ENCODE data around the gene COL13A1.

COL13A1 gene

GRCh38 chr10:69818676-69819239, 17.1 kb downstream of the COL13A1 start:
- ChIA-PET CTCF (interaction anchor here (0.7 kb wide), 1 partner anchor 117 kb away, joined by 3 read pairs; no protein-coding TSS in a partner anchor), POLR2A (ENCODE audit: low non-redundant PET) (no interaction called here)
- H3K27ac ChIP-seq, result no peak overlapping the region
- TF ChIP-seq, protein P1, sequence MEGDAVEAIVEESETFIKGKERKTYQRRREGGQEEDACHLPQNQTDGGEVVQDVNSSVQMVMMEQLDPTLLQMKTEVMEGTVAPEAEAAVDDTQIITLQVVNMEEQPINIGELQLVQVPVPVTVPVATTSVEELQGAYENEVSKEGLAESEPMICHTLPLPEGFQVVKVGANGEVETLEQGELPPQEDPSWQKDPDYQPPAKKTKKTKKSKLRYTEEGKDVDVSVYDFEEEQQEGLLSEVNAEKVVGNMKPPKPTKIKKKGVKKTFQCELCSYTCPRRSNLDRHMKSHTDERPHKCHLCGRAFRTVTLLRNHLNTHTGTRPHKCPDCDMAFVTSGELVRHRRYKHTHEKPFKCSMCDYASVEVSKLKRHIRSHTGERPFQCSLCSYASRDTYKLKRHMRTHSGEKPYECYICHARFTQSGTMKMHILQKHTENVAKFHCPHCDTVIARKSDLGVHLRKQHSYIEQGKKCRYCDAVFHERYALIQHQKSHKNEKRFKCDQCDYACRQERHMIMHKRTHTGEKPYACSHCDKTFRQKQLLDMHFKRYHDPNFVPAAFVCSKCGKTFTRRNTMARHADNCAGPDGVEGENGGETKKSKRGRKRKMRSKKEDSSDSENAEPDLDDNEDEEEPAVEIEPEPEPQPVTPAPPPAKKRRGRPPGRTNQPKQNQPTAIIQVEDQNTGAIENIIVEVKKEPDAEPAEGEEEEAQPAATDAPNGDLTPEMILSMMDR (conservative IDR thresholded peaks at IDR 0.05; ENCODE audit: low read depth), result no peak
- no peak for DNase-seq (ENCODE audit: low spot score)

GRCh38 chr10:69819716-69820506, 18.2 kb downstream of the COL13A1 start:
- POLR2A ChIA-PET (ENCODE audit: low non-redundant PET), result no interaction called here

DNA sequence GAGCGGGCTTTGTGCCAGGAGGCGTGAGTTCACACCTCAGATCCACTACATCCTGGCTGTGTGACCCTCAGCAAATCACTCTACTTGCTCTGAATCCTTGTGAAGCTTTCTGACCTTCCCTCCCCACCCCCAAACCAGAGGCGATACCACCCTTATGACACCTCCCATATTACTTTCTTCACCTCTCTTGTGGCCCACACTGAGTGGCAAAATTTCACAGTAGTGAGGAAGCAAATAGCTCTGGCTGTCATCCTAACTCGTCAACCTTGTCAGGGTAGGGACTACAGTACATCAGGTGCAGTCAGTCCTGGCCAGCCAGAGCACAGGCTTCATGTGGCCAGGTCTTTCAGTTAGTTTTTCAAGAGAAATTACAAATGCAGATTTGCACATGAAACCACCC, 19.1 kb downstream of the COL13A1 start:
- DNase-seq (ENCODE audit: low spot score), result no peak
- H3K27ac ChIP-seq, result no peak overlapping the region
- TF ChIP-seq, protein P1 (conservative IDR thresholded peaks at IDR 0.05; ENCODE audit: low read depth), result no peak
- POLR2A ChIA-PET (ENCODE audit: low non-redundant PET), result no interaction called here
- CTCF ChIA-PET, result no interaction called here

More at GRCh38 chr10:69819716-69820506, 18.2 kb downstream of the COL13A1 start:
- no peak overlapping the region for H3K27ac ChIP-seq
- no peak for DNase-seq (ENCODE audit: low spot score)
- TF ChIP-seq, protein P1 (conservative IDR thresholded peaks at IDR 0.05; ENCODE audit: low read depth), result no peak
- CTCF ChIA-PET, result no interaction called here

DNA sequence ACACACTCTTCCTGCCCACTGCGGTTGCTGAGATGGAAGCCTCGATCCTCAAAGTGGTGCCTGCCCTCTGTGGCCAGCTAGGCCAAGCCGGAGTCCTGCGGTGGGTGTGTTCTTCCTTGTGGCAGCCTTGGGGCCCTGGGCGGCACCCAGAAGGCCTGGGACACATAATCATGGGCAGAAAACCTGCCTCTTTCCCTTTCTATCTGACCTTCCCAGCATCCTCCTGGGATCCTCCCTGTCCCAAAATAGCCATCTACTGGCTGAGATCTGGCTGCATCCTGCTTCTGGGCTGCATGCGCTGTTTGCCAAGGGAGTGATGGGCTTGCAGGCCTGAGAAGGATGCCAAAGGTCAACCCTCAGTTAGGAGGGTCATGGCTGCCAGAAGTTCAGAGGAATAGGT, 23.9 kb downstream of the COL13A1 start:
- no peak for DNase-seq (ENCODE audit: low spot score)
- no peak overlapping the region for H3K27ac ChIP-seq
- TF ChIP-seq, protein P1 (conservative IDR thresholded peaks at IDR 0.05; ENCODE audit: low read depth), result no peak
- POLR2A ChIA-PET (ENCODE audit: low non-redundant PET), result no interaction called here
- CTCF ChIA-PET, result interaction anchor here (0.6 kb wide), 1 partner anchor 232 kb away, joined by 3 read pairs; no protein-coding TSS in a partner anchor

DNA sequence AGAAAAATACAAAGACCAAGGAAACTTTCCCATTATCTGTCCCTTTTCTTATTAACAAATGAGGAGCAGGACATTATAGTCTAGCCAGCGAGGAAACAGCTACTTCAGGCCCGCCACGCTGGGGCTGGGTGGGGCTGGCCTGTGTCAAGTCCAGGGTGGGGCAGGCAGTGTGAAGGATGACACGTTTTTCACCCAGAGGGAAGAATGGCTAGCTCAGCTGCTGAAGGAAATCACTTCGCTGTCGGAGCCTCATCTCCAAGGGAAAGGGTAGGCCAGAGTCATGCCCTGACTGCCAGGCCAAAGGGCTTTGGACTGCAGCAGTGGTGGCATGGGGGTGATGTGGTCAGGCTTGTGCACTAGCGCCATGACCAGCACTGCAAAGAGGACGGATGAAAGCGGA, 24.4 kb downstream of the COL13A1 start:
- TF ChIP-seq, protein P1 (conservative IDR thresholded peaks at IDR 0.05; ENCODE audit: low read depth), result no peak
- ChIA-PET POLR2A (ENCODE audit: low non-redundant PET) (no interaction called here), CTCF (interaction anchor here (0.6 kb wide), 1 partner anchor 232 kb away, joined by 3 read pairs; no protein-coding TSS in a partner anchor)
- no peak for DNase-seq (ENCODE audit: low spot score)
- no peak overlapping the region for H3K27ac ChIP-seq

DNA sequence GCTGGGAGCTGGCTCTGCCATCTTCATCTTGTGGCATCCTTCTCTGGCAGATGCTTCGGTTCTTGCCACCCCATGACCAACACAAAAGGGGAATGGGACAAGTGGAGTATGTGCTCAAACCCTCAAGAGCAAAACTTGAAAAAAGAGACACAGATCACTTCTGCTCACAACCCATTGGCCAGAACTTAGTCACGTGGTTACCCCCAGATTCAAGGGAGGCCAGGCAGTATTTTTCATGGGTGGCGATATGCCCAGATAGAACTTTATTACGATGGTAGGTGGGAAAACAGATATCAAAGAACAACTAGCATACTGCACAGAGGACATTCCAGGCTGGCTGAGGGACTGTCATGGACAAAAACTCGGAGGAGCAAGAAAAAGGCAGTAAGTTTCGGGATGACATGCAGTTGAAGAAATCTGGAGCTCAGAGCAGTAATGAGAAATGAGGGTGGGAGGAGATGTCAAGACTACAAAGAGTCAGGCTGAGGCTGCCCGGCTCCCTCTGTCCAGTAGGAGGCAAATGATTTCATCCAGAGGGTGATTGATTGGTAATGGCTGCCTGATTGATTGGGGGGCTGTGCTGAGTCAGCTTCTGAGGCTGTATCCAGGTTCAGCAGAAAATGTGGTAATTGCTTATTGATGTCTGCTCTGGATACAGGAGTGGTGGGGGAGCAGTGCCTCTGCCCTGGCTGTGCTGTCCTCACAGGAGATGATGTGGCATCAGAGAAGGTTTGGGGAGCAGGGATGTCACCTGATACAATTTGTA, 25.3 kb downstream of the COL13A1 start:
- H3K27ac ChIP-seq, result no peak overlapping the region
- POLR2A ChIA-PET (ENCODE audit: low non-redundant PET), result no interaction called here
- no peak for DNase-seq (ENCODE audit: low spot score)
- TF ChIP-seq, protein P1 (conservative IDR thresholded peaks at IDR 0.05; ENCODE audit: low read depth), result no peak
- CTCF ChIA-PET, result interaction anchor here (0.6 to 0.7 kb wide), 2 partner anchors 23 to 148 kb away, joined by 3 read pairs; no protein-coding TSS in a partner anchor
